Pancreas (tissue), 10 donors: ENCODE measurements around the gene PSMD9. TPM values are rescaled to one million over a fixed set of nuclear protein-coding genes. Genes with fewer than 3 reads are reported as not detected.

Experiments
- ATAC-seq, 4 donors: fragments of 200-7000 bp; cut with Tn5 transposase; one replicate each; pipeline versions ENCODE4 v1.8.0 to v1.9.1; 2020; ENCODE audit warnings: mild to moderate bottlenecking in 4 of 4, moderate library complexity in 4 of 4
- DNase-seq, 6 donors: peaks; one replicate each; pipeline ENCODE4 v3.0.0-alpha.2; 2020
- FAIRE-seq: peaks from 2 replicates; lab custom pipeline; 2012; peaks lifted over from hg19 to GRCh38; lab: Jason Lieb, UNC
- H3K27ac ChIP-seq, 4 donors: fragments of 200-600 bp; sonication (generic); 1 replicate in 3 of 4; 2 replicates in 1 of 4; pipeline versions ENCODE4 v1.5.0 to v1.8.0; 2020
- H3K27me3 ChIP-seq, 4 donors: fragments of 200-600 bp; one replicate each; pipeline ENCODE4 v1.8.0; 2021
- H3K36me3 ChIP-seq, 3 donors: fragments of 200-600 bp; sonication (generic) in 1 of 3; one replicate each; pipeline versions ENCODE4 v1.5.0 to v1.8.0; 2020 to 2021
- H3K4me1 ChIP-seq, 3 donors: fragments of 200-600 bp; one replicate each; pipeline ENCODE4 v1.8.0; 2021
- H3K4me3 ChIP-seq, 4 donors: fragments of 200-600 bp; sonication (generic) in 2 of 4; one replicate each; pipeline versions ENCODE4 v1.5.0 to v1.8.0; 2020 to 2021
- H3K9me3 ChIP-seq, 4 donors: fragments of 200-600 bp; one replicate each; pipeline ENCODE4 v1.8.0; 2021
- WGBS, 2 donors: extraction: QIAGEN DNeasy Blood & Tissue Kit; methylation state at CpG; one replicate each; pipeline ENCODE4 v1.1.7; 2013; 5-methylcytosine and 5-hydroxymethylcytosine counted together
- intact Hi-C, 3 donors: fragments of 100-400 bp; cut with DNase I; formaldehyde crosslinking; loops; one replicate each; pipeline versions ENCODE4 v1.11.1 to v1.14.2; 2022
- polyA plus RNA-seq, 2 donors: library from polyadenylated mRNA; stranded (reverse); fragments of 200-250 nt; gene quantifications; one replicate each; pipeline ENCODE4 v1.2.3, GENCODE V29; 2013
- total RNA-seq, 6 donors: library from RNA; stranded (reverse); fragmentation: NEBNext Ultra II Directional in 4 of 6; extraction: Animal tissue kit (Norgen Biotek cat#: 25700) in 4 of 6; gene quantifications; one replicate each; pipeline versions ENCODE4 v1.2.1 to v1.2.4, GENCODE V29; 2021 to 2023
- TF ChIP-seq, protein P1 (sequence below), 4 donors: fragments of 200-600 bp; sonication (generic) in 3 of 4; IDR thresholded peaks; one replicate each; pipeline versions ENCODE4 v1.5.0 to v1.8.0; 2021; ENCODE audit warnings: antibody characterized with exemption in 4 of 4
- donor health status: healthy with polysubstance abuse.
- donor health status: DM: no; HTN: no; CAD: no; lungs with moderate emphysema.
- donor health status: DM: no; HTN: no; CAD: no.
- donor health status: control.
- donor health status: control.
- donor health status: Bipolar disorder and iron deficiency.
- donor health status: DM: yes; HTN: yes; CAD: no.
- donor health status: DM: no; HTN: no; CAD: no.
- donor health status: DM: no; HTN: no; CAD: no.
- donor health status: DM: yes; HTN: yes; CAD: no.

PSMD9 gene
- total and polyA plus RNA-seq, 8 donors = 20.5 to 39.4 (median 25.6) TPM

DNA sequence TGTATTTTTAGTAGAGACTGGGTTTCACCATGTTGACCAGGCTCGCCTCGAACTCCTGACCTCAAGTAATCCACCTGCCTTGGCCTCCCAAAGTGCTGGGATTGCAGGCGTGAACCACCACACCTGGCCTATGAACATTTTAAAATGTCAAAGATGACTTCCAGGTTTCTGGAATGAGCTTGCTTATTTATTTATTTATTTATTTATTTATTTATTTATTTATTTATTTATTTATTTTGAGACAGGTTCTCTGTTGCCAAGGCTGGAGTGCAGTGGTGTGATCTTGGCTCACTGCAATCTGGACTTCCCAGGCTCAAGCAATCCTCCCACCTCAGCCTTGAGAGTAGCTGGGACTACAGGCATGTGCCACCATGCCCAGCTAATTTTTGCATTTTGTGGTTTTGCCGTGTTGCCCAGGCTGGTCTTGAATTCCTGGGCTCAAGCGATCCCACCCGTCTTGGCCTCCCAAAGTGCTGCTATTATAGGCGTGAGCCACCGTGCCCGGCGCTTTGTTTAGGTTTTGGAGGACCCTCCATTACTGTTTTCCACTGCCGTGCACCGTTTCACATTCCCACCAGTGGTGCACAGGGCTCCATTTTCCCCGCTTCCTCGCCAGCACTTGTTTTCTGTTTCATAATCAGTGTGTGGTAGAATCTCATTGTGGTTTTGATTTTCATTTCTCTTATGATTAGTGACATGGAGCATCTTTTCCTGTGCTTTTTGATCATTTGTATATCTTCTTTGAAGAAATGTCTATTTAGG lies 23.4 kb downstream of the PSMD9 start:
- Histone ChIP-seq H3K4me1 (no peaks in the 10 kb centered on the region), H3K9me3 (no peaks in the 10 kb centered on the region), H3K27me3 (no peaks in the 10 kb centered on the region), H3K36me3 (peaks cover 0 to 34% (median 0%) of the 10 kb centered on the region in 3 donors), H3K27ac (no peak overlapping the region), H3K4me3 (no peak overlapping the region)
- intact Hi-C loops = loop anchor here in 1 of 3 donors (10.0 kb wide), 1 partner anchor 283 kb away; no protein-coding TSS in a partner anchor
- WGBS, 2 donors = 94 to 96% methylated on average over 14 of the region's 14 CpGs
- TF ChIP-seq, protein P1, sequence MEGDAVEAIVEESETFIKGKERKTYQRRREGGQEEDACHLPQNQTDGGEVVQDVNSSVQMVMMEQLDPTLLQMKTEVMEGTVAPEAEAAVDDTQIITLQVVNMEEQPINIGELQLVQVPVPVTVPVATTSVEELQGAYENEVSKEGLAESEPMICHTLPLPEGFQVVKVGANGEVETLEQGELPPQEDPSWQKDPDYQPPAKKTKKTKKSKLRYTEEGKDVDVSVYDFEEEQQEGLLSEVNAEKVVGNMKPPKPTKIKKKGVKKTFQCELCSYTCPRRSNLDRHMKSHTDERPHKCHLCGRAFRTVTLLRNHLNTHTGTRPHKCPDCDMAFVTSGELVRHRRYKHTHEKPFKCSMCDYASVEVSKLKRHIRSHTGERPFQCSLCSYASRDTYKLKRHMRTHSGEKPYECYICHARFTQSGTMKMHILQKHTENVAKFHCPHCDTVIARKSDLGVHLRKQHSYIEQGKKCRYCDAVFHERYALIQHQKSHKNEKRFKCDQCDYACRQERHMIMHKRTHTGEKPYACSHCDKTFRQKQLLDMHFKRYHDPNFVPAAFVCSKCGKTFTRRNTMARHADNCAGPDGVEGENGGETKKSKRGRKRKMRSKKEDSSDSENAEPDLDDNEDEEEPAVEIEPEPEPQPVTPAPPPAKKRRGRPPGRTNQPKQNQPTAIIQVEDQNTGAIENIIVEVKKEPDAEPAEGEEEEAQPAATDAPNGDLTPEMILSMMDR (IDR thresholded peaks at IDR 0.05) = no peak
- no peak for DNase-seq
- FAIRE-seq = no peak
- ATAC-seq = no peak

DNA sequence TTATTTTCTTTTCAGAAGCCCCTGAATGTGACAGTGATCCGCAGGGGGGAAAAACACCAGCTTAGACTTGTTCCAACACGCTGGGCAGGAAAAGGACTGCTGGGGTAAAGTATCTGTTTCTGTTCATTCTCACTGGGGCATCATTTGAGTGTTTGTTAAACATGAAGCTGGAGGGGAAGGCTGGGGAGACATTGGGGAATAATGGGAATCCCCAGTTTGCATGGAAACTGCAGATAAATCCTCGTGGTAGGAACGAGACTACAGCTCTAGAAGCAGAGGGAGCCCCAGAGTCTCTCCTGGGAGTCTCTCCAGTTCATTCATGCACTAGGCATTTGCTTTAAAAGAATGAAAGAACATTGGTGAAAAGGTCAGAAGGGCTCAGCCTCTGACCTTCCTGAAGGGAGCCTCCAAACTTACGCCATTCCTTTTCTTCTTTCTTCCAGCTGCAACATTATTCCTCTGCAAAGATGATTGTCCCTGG lies 27.3 kb downstream of the PSMD9 start:
- WGBS, 2 donors = 82% methylated on average over 5 of the region's 5 CpGs
- Histone ChIP-seq H3K9me3 (no peaks in the 10 kb centered on the region), H3K4me1 (peaks cover 0 to 9% (median 6%) of the 10 kb centered on the region in 3 donors), H3K4me3 (no peak overlapping the region), H3K27ac (no peak overlapping the region), H3K36me3 (peaks cover 0 to 30% (median 0%) of the 10 kb centered on the region in 3 donors), H3K27me3 (no peaks in the 10 kb centered on the region)
- TF ChIP-seq, protein P1 (IDR thresholded peaks at IDR 0.05) = no peak
- no peak for ATAC-seq
- intact Hi-C loops = loop anchor here in 1 of 3 donors (10.0 kb wide), 1 partner anchor 279 kb away; no protein-coding TSS in a partner anchor
- no peak for FAIRE-seq
- DNase-seq = no peak

DNA sequence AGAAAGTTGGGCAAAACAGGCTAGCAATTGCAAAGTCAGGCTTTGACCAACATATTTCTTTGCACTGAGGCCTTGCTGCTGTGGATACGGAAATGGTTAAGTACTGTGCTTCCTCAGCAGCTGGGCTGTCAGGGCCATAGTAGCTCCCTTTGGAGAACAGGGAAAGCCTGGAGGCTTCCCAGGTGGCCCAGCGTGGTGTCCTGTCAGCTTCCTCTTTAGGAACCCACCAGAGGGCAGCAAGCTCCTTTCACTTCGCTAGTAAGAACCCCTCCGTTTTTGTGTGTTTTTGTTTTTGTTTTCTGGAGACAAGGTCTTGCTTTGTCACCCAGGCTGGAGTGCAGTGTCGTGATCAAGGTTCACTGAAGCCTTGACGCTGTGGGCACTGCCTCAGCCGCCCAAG lies 28.1 kb downstream of the PSMD9 start:
- DNase-seq (no peak), ATAC-seq (no peak), FAIRE-seq (no peak)
- Histone ChIP-seq H3K27ac (no peak overlapping the region), H3K9me3 (no peaks in the 10 kb centered on the region), H3K4me3 (no peak overlapping the region), H3K36me3 (peaks cover 0 to 24% (median 0%) of the 10 kb centered on the region in 3 donors), H3K27me3 (no peaks in the 10 kb centered on the region), H3K4me1 (peaks cover 0 to 9% (median 6%) of the 10 kb centered on the region in 3 donors)
- TF ChIP-seq, protein P1 (IDR thresholded peaks at IDR 0.05) = no peak
- intact Hi-C loops = loop anchor here in 1 of 3 donors (10.0 kb wide), 1 partner anchor 278 kb away; no protein-coding TSS in a partner anchor
- 75 to 81% methylated on average over 7 of the region's 7 CpGs for WGBS, 2 donors

DNA sequence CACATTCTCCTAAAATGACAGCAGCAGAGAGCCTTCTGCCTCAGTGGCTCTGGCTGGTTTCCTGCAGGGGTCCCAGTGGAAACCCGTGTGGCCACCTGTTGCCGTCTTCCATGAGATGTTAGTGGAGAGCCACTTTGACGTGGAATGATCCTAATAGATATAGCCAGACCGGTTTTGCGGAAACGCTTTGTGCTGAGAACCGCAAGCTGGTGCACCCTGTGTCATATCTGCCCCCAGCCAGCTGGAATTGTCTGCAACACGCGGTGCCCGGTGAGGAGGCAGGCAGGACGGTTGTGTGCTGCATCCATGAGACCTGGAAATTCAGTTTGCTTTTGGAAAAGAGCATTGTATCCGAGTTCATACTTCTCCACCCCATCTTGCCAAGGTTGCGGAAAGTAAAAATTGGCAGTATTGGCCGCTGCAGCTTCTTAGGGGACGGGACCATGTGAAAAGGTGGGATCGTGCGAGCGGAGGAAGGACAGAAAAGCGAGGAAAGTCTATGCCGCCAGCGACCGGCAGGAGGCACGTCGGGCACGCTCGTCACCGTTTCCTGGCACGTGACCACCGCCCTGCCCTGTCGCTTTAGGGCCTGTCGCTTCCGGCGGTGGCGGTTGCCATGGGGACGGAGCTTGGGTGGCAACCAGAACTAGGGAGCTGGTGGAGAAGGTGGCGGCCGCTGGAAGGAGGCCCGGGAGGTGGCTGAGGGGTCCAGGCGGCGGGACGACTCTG lies 29.5 kb downstream of the PSMD9 start, which contains the start of gene CFAP251:
Gene CFAP251, plus strand, starts transcription at position 643 of the 729 bp plus-strand sequence. CDS start 2,714 bp downstream, outside the sequence.
- peak within 1 kb of the TSS; percentile 33 to 62 (median 42) for H3K4me3 ChIP-seq
- H3K27ac ChIP-seq = peak within 1 kb of the TSS; percentile 58 to 78 (median 72)
- intact Hi-C loops = loop anchor here in 1 of 3 donors (10.0 kb wide), 1 partner anchor 277 kb away; no protein-coding TSS in a partner anchor
- WGBS, 2 donors = 5 to 7% methylated on average over 39 to 41 of the region's 41 CpGs
- peak; percentile 98 to 100 (median 99) for ATAC-seq
- TF ChIP-seq, protein P1 (IDR thresholded peaks at IDR 0.05) = peak; percentile 29 to 72 (median 64)
- H3K36me3 ChIP-seq = peaks cover 0 to 18% (median 0%) of the 10 kb centered on the region in 3 donors
- H3K27me3 ChIP-seq = no peaks in the 10 kb centered on the region
- peaks cover 0 to 9% (median 6%) of the 10 kb centered on the region in 3 donors for H3K4me1 ChIP-seq
- H3K9me3 ChIP-seq = no peaks in the 10 kb centered on the region
- no peak for FAIRE-seq
- peak; percentile 96 to 100 (median 99) for DNase-seq
